H1 (cell line): ENCODE results near the gene CHD9. TPM values are rescaled to one million over a fixed set of nuclear protein-coding genes. Genes with fewer than 3 reads are reported as not detected.

Experiments
- EZH2 ChIP-seq: fragments of 200-600 bp; sonication (generic); IDR thresholded peaks from 2 replicates; pipeline ENCODE4 v1.7.1; 2012; ENCODE audit warnings: low read depth, mild to moderate bottlenecking, moderate library complexity, low read length, inconsistent platforms; ENCODE audit not compliant: severe bottlenecking
- NANOG ChIP-seq: IDR thresholded peaks from 2 replicates; pipeline ENCODE4 v1.6.1; 2011; ENCODE audit warnings: low read length, low read depth, mild to moderate bottlenecking, inconsistent platforms; ENCODE audit not compliant: insufficient read depth, poor library complexity, severe bottlenecking
- polyA plus RNA-seq, 7 experiments: library from polyadenylated mRNA; depleted of rRNA in 3 of 7; stranded (reverse) in 5 of 7; unstranded in 2 of 7; fragments of >200 nt in 5 of 7; fragments of 200-250 nt in 2 of 7; gene quantifications; 1 replicate in 5 of 7; 2 replicates in 1 of 7; 4 replicates in 1 of 7; pipeline versions ENCODE4 v1.2.1 to v1.2.3, GENCODE V29; 2011 to 2013; ENCODE audit warnings: missing spikeins in 2 of 7, mixed read lengths in 2 of 7
- total RNA-seq: library from RNA; stranded (reverse); fragmentation: NEBNext Ultra II Directional; extraction: Animal tissue kit (Norgen Biotek cat#: 25700); gene quantifications from 2 replicates; pipeline ENCODE4 v1.2.1, GENCODE V29; 2021
- TF ChIP-seq, protein P1 (sequence below): fragments of 300-600 bp; sonication (generic); IDR thresholded peaks from 2 replicates; pipeline ENCODE4 v1.7.1; 2012; ENCODE audit warnings: low read length, moderate library complexity, mild to moderate bottlenecking, inconsistent platforms; ENCODE audit not compliant: insufficient replicate concordance

Gene CHD9
- total and polyA plus RNA-seq, 2 of the 8 experiments (the other 6 are each of a cell fraction or from before 2014, with no cell fraction given) = 9.9 to 32.4 TPM

- TF ChIP-seq NANOG (no peak), EZH2 (no peak)
- TF ChIP-seq, protein P1, sequence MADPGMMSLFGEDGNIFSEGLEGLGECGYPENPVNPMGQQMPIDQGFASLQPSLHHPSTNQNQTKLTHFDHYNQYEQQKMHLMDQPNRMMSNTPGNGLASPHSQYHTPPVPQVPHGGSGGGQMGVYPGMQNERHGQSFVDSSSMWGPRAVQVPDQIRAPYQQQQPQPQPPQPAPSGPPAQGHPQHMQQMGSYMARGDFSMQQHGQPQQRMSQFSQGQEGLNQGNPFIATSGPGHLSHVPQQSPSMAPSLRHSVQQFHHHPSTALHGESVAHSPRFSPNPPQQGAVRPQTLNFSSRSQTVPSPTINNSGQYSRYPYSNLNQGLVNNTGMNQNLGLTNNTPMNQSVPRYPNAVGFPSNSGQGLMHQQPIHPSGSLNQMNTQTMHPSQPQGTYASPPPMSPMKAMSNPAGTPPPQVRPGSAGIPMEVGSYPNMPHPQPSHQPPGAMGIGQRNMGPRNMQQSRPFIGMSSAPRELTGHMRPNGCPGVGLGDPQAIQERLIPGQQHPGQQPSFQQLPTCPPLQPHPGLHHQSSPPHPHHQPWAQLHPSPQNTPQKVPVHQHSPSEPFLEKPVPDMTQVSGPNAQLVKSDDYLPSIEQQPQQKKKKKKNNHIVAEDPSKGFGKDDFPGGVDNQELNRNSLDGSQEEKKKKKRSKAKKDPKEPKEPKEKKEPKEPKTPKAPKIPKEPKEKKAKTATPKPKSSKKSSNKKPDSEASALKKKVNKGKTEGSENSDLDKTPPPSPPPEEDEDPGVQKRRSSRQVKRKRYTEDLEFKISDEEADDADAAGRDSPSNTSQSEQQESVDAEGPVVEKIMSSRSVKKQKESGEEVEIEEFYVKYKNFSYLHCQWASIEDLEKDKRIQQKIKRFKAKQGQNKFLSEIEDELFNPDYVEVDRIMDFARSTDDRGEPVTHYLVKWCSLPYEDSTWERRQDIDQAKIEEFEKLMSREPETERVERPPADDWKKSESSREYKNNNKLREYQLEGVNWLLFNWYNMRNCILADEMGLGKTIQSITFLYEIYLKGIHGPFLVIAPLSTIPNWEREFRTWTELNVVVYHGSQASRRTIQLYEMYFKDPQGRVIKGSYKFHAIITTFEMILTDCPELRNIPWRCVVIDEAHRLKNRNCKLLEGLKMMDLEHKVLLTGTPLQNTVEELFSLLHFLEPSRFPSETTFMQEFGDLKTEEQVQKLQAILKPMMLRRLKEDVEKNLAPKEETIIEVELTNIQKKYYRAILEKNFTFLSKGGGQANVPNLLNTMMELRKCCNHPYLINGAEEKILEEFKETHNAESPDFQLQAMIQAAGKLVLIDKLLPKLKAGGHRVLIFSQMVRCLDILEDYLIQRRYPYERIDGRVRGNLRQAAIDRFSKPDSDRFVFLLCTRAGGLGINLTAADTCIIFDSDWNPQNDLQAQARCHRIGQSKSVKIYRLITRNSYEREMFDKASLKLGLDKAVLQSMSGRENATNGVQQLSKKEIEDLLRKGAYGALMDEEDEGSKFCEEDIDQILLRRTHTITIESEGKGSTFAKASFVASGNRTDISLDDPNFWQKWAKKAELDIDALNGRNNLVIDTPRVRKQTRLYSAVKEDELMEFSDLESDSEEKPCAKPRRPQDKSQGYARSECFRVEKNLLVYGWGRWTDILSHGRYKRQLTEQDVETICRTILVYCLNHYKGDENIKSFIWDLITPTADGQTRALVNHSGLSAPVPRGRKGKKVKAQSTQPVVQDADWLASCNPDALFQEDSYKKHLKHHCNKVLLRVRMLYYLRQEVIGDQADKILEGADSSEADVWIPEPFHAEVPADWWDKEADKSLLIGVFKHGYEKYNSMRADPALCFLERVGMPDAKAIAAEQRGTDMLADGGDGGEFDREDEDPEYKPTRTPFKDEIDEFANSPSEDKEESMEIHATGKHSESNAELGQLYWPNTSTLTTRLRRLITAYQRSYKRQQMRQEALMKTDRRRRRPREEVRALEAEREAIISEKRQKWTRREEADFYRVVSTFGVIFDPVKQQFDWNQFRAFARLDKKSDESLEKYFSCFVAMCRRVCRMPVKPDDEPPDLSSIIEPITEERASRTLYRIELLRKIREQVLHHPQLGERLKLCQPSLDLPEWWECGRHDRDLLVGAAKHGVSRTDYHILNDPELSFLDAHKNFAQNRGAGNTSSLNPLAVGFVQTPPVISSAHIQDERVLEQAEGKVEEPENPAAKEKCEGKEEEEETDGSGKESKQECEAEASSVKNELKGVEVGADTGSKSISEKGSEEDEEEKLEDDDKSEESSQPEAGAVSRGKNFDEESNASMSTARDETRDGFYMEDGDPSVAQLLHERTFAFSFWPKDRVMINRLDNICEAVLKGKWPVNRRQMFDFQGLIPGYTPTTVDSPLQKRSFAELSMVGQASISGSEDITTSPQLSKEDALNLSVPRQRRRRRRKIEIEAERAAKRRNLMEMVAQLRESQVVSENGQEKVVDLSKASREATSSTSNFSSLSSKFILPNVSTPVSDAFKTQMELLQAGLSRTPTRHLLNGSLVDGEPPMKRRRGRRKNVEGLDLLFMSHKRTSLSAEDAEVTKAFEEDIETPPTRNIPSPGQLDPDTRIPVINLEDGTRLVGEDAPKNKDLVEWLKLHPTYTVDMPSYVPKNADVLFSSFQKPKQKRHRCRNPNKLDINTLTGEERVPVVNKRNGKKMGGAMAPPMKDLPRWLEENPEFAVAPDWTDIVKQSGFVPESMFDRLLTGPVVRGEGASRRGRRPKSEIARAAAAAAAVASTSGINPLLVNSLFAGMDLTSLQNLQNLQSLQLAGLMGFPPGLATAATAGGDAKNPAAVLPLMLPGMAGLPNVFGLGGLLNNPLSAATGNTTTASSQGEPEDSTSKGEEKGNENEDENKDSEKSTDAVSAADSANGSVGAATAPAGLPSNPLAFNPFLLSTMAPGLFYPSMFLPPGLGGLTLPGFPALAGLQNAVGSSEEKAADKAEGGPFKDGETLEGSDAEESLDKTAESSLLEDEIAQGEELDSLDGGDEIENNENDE = no peak
Observed at GRCh38 chr16:53291757-53292392, 237.1 kb downstream of the CHD9 start (continued).
